GM18502 (cell line): ENCODE data around the gene AHCYL1.

Source experiments
- ATAC-seq: cut with Tn5 transposase; IDR thresholded peaks from one replicate; pipeline ENCODE4 v1.9.1; 2021; ENCODE audit warnings: mild to moderate bottlenecking; ENCODE audit not compliant: unreplicated experiment, poor library complexity

The AHCYL1 gene

DNA sequence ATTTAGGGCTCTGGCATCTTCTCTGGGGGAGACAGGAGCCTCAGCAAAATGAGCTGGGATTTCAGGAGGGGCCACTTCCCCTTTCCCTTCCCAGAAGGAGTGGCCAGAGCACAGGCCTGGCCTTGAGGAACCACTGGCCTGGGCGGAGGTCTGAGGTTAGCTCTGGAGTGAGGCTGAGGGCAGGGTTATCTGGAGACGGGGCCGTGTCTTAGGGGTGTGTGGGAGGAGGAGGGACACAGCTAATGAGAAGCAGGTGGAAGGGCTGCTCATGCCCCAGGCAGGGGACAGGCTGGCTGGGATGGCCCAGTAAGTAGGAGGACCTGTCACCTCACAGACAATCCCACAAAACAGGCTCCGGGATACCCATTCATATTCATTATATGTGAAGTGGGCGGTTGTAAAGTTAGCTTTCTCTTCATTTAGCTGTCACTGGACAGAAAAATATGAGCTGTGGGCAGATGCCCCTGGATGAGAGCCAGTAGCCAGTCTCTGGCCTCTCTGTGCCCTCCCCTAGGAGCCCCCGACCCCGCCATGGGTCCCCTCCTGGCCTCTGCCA lies 73.5 kb downstream of the AHCYL1 start:
- ATAC-seq, result no peak

GRCh38 chr1:110058591-110058990 lies 74.0 kb downstream of the AHCYL1 start:
- ATAC-seq, result no peak

DNA sequence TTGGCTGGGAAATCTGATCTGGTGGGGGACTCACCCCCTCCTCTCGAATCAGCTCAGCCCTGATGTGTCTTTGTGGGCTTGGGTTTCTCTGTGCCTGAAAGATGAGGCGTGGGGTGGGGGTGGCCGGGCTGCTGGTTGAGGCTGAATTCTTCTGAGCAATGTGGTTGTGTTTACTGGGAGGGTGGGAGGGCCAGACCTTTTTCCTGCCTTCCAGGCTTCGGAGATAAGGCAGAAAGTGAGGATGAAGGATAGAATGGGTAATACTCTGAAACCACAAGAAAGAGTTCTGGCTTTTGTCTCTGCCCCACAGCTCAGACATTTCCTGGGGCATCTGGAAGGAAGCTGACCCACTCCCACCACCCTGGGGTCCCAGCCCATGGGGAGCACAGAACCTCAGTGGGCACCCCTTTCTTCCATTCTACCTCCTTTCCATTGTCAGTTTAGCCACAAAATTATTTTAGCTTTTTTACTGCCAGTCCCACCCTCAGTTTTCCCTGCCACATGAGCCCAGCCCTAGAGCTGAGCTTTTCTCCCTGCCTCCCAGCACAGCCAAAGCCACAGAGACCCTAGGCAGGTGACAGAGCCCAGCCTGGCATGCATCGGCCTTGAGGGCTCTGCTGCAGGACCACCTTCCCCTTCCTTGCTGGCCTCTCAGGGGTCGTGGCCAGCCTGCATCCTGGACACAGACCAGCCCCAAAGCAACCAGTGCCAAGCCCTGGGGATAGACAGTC lies 74.7 kb downstream of the AHCYL1 start:
- no peak for ATAC-seq

DNA sequence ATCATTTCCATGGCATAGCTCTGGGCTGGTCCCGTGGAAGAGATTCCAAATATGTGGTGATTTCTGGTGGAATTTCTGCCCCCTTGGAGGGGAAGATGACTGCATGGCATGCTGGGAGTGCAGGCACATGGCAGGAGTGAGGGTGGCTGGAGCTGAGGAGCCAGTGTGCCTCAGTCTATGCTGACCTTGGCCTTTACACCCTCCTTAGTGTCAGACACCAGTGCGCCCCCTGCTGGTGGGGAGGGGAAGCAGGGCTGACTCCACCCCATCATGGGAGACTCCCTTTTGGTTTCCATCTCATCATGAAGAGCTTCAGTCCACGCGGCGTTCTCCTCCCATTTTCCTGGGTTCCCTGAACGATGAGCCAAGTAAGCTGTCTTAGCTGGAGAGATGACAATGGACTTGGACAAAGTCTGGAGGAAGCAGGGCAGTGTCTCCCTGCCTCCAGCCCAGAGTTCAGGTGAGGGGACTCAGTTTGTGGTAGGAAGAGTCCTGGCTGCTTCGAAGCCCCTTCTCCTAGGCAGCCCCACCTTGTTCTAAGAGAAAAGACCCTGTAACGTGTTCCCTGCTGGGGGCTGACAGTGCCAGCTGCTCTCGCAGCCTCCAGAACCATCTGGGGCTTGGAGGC lies 75.6 kb downstream of the AHCYL1 start:
- ATAC-seq, result no peak

DNA sequence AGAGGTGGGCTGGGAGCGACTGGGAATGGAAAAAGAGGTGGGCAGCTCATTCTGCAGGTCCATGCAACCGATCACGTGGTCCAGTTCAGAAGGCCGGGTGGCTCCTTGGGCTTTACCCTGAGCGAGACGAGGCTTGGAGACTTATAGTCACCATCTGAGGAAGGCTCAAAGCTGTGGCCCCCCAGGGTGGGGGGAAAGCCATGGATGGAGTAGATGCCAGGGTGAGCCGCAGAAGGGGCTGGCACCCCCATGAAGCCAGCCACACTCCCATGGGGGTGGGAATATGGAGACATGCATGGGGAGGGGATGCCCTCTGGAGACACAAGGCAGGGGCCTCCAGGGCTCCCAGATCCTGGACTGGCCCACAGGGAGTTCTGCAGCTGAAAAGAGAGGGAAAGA lies 76.1 kb downstream of the AHCYL1 start:
- ATAC-seq, result no peak

- no peak for ATAC-seq
Observed at GRCh38 chr1:110061341-110061740, 76.8 kb downstream of the AHCYL1 start.

GRCh38 chr1:110062612-110063011 lies 78.0 kb downstream of the AHCYL1 start:
- no peak for ATAC-seq

DNA sequence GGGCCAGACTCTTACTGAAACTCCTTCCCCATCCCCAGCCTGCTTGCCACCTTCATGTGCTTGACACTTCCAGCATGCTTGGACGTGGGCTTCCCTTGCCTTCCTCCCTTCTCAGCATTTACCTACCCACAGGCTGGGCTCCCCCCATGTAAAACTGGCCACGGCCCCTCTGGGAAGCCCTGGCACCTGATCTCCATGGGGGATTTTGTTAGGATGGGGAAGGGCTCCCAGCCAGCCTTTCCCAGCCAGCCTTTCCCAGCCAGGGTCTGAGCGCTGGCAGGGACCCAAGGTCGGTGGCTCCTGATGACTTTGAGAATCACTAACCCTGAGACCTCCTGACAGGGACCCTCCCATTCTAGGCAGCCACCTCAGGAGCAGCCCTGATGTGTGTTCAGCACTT lies 79.2 kb downstream of the AHCYL1 start:
- no peak for ATAC-seq

GRCh38 chr1:110064576-110065337 lies 80.2 kb downstream of the AHCYL1 start:
- no peak for ATAC-seq

GRCh38 chr1:110065841-110066240 lies 81.3 kb downstream of the AHCYL1 start:
- ATAC-seq, result no peak

GRCh38 chr1:110067479-110067892 lies 82.9 kb downstream of the AHCYL1 start:
- ATAC-seq, result no peak

GRCh38 chr1:110067893-110068645 lies 83.5 kb downstream of the AHCYL1 start:
- ATAC-seq, result no peak

- ATAC-seq, result no peak
Observed at GRCh38 chr1:110068646-110069403, 84.3 kb downstream of the AHCYL1 start.

- no peak for ATAC-seq
Observed at GRCh38 chr1:110069404-110070281, 85.1 kb downstream of the AHCYL1 start.

DNA sequence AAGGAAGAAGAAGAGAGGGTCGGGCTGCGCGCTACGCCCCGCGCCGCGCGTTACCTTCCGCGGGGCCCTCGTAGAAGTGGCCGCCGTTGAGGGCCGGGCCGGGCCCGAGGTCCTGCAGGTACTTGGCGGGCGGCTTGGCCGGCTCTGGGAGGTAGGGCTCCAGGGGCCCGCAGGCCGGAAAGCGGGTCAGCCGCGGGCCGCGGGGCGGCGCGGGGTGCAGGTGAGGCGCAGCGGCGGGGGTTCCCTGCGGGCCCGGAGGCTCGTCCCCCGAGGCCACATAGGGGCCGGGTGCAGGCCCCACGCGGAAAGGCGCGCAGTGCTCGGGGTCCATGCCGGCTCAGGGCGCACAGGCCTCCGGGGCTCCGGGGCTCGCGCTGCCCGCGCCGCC lies 85.7 kb downstream of the AHCYL1 start:
- no peak for ATAC-seq

- ATAC-seq, result no peak
Observed at GRCh38 chr1:110070671-110071242, 86.2 kb downstream of the AHCYL1 start, which contains the start of gene ALX3. TSS of gene ALX3 (minus strand) at chr1:110070672. CDS start at chr1:110070612, 60 bp downstream.
